Activated gamma-delta T cell (primary cell): ENCODE measurements around the gene CDC5L.

Source experiments
- DNase-seq: peaks from one replicate; lab custom pipeline; 2025; lab: John Stamatoyannopoulos, UW

CDC5L gene

DNA sequence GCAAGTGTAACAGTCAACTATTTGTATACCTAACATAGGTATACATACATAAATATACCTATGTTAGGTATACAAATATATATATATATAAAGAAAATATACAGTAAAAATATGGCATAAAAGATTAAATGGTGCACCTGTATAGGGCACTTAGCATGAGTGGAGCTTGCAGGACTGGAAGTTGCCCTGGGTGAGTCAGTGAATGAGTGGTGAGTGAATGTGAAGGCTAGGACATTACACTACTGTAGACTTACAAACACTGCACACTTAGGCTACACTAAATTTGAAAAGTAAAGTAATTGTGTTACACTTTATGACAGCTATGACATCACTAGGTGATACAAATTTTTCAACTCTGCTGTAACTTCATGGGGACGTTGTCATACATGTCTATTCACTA lies 65.6 kb downstream of the CDC5L start:
- no peak for DNase-seq

DNA sequence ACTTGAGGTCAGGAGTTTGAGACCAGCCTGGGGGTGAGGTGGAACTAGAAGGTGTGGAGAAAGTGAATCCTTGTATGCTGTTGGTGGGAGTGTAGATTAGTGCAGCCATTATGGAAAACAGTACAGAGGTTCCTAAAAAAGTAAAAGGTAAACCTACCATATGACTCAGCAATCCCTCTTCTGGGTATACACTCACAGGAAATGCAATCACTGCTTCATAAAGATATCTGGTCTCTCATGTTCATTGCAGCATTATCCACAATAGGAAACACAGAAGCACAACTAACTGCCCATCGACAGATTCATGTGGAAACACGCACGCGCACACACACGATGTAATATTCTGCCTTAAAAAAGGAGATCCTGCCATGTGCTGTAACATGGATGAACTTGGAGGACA lies 66.7 kb downstream of the CDC5L start:
- DNase-seq: no peak

DNA sequence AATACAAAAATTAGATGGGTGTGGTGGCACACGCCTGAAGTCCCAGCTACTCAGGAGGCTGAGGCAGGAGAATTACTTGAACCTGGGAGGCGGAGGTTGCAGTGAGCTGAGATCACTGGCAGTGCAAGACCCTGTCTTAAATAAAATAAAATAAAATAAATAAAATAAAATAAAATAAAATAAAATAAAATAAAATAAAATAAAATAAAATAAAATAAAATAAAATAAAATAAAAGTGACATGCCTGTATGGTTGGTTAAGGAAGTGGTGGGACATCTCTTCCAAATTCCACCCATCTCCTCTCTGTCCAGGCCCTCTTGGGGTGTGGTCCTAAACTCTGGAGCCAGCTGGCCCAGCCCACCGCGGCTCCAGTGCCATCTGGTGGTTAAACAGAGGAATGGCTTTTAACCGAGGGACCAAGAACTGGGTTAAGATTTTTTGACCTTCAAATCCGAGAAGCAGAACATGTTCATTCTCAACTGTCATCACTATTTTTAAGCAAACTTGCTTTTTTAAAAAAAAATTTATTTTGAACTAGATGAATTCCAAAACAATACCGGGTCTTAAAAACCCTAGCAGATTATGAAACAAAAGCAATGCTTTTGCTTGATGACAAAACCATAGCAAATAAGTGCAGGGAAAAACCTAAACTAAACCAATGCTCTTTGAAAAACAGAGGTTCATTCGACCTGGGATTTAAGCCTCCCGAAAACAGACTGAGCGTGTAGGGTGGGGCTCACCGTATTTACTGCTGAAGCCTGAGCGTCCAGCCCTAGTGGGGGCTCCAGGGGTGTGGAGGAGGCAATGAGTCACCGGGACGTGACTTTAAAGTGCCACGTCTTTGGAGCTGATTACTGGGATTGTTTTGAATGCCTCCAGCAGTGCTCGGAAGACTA lies 68.8 kb downstream of the CDC5L start:
- DNase-seq: no peak

DNA sequence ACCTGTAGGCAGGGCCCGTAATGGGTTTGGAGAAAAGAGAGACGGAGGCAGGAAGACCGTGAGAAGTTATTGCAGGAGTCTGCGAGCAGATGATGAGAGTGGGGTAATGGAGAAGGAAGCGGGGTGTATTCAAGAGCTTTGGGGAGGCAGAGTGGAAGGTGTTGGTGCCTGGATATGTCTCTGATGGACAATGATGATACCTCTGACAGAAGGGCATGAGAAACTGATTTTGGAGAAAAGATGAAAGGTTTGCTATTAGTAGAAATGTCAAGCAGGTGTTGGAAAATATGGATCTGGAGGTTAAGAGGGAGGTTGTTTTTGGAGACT lies 69.4 kb downstream of the CDC5L start:
- DNase-seq: no peak

DNA sequence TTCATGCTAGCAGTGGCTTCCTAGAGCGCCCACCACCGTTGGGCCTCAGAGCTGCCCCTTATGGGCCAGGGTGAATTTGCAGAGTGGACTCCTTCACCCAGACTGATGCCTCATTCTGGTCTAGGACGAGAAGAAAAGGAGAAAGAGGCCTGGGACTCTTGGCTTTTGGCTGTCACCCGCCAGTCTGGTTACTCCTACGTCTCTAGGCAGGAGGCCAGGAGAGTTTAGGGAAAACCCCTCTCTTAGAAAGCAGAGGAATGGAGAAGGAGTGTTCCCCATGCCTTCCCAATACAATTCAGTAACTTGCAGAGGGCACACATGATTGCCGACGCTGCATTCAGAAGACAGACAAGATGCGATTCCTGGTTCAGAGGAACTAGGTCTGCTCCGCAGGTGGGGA lies 70.1 kb downstream of the CDC5L start:
- no peak for DNase-seq

DNA sequence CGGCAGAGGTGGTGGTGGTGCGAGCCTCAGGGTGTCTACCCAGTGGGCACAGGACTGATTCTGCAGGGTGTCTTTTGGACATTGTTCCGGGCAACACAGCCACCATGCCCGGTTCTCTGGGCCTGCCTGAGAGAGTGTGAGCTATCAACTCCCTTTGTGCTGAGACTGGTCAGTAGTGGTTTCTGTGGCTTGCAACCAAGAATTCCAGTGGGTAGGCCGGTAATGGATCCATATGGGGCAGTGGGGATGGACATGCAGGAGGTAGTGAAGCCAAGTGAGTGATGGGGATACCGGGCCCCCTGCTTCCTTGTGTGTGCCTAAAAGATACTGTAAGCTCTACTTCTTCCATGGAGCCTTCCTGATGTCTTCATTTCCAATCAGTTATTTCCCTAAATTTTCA lies 71.0 kb downstream of the CDC5L start:
- no peak for DNase-seq

DNA sequence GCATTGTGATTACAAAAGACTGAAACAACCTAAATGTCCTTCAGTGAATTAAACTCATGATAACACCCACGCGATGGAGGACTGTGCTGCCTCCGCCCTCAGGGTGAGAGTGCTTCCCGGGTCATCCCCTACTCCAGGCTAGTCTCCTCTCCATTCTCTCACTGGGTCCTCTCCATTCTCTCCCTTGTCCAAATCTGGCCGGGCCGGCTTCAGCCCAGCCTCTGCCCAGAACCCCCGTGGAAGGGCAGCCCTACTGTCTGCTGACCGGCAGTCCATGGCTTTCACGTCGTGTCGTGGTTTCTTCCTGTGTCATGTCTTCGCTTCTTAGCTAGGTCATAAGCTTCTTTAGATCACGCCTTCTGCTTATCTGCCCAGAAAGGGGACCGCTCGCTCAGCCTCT lies 74.8 kb downstream of the CDC5L start:
- no peak for DNase-seq

DNA sequence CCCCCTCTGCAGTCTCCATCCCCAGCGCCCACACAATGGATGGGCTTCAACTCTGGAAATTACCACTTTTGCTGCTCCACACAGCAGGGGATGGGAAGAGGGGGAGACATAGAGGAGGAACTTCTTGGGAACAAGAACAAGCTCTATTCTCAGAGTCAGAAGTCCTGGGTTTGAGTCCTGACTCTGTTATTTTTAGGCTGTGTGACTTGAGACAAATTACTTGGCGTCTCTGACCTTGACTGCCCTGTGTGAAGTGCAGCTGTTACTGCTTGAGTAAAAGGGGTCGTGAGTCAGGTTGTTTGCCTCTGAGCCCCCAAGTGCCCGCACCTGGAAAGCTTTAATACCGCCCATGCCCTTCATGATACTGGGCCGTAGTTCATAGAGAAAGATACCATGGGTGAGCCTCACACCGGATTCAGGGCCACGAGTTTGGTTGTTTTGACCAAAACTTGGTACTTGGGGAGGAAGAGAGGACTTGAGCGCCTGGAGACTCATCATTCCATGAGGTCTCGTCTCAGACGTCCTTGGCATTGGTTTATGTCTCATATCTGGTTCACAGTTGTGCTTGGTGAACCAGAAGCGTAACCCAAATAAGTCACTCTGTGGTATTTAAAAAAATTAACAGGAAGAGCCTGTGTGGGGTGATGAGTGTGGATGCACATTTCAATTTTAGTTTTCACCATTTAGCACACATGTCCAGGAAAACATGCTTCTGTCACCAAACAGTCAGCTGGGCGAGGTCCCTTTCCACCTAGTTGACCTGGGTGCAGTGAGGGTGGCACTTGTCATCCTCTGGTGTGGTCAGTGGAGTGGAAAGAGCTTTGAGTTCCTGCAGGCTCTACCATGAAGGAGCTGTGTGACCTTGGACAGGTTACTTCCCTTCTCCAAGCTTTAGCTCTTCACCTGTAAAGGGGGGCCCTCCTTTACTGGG lies 75.6 kb downstream of the CDC5L start:
- no peak for DNase-seq

DNA sequence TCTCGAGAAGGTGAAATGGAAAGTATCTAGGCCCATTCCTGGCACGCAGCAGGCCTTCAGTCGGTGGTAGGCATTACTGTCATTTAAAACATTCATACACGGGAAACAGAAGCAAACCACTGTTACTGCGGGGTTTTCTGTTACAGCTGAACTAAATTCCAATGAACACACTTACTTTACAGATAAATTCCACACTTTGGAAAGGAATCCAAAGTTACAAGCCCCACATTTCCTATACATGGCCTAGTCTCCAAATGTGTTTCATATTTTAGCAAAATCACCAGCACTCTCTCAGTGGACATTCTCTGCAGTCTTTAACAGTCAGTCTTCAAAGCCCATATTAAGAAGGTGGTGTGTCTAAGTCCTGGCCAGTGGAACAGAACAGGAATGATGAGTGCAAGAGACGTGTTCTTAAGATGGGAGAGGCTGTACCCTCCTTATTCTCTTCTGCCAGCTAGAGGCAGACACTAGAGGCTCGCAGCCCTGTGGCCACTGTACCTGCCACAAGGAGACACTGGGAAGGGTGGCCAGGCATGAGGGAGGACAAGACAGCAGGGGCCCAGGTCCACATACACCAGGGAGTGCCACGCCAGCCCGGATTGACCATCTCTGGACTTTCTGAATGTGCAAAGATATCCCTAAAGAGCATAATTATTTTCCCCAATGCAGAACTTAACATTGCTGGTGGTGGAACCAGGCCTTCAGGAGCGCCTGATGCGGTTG lies 76.4 kb downstream of the CDC5L start:
- no peak for DNase-seq

DNA sequence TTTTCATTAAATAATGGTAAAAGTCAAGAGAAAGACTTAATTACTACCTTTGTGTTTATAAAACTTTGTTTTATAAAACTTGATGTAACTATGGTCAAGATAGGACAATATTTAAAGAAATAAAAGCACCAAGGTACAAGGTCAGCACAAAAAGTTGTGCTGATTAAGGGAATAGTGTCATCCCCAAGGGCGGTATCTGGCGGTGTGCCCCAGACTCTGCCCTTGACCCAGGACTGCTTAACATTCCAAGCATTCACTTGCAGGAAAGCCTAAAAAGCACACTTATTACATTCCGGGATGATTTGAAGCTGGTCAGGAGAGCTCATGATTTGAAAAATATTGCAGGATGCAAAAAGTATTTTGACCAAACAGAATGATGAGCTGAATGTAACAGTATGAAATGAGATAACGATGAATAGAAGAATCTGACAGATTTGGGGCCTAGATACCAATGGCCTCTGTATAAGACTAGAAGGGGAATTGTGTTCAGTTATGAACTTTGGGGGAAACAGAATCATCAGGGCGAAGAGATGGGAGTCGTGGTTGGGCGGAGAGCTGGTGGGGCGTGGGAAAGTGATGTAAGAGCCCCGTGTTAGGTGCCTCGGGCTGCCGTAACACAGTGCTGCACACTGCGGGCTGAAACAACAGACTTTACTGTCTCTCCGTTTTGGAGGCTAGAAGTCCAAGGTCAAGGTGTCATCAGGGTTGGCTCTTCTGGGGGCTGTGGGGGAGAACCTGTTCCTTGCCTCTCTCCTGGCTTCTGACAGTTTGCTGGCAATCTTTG lies 77.2 kb downstream of the CDC5L start:
- no peak for DNase-seq

DNA sequence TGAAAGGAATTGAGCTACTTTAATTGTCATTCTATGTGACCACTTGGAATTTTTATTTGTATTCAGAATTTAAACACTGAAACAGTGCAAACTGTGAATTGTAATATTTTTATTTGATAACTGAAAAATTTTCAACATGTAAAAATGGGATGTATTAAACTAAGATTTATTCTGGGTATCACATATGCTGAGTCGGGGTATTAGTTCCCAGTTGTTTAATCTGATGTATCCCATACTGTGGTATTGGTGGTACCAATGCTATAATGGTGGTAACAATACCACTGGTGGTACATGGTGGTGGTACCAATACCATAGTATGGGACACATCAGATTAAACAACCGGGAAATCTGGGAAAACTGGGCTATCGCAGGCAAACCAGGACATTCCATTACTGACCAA lies 79.4 kb downstream of the CDC5L start:
- no peak for DNase-seq

DNA sequence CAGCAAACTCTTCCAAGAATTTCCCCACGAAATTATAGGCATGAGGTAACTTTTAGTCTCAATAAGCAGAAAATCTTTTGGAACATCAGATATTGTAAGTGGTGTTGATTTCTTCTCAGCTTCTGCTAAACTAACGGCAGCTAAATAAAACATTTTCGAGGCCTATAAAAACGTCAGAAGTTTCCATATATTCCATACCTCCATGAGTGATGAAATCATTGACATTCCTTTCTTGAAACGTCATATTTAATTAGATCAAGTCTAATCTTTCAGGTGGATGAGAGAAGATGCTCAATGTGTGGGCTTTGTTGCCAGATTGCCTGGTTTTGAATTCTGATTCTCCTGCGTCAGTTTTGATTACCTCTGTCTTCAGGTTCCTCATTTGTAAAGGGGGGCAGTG lies 81.3 kb downstream of the CDC5L start:
- DNase-seq: no peak

DNA sequence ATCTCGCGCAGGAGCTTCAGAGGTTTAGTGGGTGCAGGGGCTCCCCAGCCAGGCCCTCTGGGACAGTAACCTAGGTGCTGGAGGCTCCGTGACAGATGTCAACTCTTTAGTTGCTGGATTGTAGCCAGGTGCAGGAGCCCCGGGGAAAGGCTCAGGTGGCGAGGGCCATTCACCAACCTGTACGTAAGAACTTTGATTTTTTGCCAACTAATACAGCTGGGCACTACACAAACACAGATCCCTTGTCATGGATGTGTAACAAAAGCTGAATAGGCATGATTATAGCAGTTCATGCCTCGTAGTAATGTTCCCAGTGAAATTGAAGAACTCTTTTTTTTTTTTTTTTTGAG lies 82.6 kb downstream of the CDC5L start:
- no peak for DNase-seq

DNA sequence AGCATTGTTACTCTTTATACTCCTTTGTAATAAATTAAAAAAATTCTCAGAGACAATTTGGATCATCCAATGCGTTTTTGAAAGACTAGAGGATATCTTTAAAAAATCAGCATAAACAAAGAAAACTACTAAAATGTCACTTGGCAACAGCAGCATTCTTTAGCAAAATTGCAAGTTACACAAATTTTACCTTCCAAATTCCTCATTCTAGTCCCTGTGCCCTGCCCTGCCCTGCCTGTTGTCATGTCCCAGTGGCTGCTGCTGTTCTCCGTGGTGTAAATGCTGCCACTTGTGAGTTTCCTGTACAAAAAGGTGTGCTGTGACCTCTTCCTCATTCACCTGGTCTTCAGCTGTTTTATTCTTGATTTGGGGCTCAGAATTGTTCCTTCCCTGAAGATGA lies 83.2 kb downstream of the CDC5L start:
- no peak for DNase-seq

DNA sequence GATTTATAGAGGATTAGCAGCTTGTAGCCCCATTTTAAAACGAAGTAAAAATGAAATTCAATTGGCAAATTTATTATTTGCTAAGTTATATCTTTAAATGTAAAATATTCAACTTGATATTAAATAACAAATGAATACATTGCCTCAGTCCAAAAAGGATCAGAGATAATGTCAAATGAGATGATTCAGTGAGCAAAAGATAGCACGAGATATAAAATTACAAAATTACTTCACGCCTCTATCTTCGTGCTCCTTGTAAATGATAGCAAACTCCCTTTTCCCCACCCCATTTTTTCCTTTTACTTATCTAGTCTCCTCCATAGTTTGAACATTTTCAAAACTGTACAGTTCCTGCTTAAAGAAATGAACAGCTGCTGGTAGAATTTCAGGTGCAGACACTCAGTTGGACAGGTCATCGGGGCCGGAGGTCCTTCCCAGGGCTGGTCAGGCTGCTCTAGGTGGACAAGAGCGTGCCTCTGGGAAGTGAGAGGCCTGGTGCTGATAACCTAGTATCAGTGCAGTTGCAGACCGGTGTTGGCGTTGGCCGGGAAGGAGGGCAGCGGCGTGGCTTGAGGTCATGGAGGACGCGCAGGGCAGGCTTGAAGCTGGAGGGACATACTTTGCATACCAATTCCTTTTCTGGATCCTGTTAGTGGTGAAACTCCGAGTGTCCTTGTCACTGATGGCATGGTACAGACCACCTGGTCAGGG lies 83.9 kb downstream of the CDC5L start:
- no peak for DNase-seq

DNA sequence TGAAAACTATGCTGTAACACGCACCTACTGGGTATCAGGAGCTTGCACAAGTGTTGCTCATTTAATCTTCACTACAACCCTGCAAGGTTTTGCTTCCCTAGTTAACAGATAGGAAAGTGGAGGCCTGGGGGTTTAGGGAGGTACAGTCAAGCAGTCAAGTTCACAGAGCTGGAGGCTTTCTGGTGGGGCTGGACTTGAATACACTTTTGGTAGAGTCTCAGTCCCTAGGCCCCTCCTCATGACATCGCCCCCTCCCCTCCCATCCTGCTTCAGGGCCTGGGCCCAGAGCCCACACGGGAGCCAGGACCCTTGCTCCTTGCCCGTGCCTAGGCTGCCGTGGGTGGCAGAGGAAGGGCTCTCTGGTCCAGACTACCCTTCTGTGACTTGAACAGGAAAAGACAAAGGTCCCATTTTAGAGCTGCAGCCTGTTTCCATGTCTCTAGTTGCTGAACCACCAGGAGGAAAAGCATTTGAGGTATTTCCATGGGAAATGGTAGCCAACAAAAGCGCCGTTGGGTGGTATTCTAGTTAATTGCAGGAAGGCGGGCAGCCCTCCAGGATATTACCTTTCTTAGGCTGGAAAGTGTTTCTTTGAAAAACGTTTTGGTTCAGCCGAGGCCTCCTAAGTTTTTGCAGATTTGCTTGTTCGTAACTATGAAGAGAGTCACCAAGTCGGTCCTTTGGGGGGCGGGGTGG lies 84.9 kb downstream of the CDC5L start:
- DNase-seq: no peak

DNA sequence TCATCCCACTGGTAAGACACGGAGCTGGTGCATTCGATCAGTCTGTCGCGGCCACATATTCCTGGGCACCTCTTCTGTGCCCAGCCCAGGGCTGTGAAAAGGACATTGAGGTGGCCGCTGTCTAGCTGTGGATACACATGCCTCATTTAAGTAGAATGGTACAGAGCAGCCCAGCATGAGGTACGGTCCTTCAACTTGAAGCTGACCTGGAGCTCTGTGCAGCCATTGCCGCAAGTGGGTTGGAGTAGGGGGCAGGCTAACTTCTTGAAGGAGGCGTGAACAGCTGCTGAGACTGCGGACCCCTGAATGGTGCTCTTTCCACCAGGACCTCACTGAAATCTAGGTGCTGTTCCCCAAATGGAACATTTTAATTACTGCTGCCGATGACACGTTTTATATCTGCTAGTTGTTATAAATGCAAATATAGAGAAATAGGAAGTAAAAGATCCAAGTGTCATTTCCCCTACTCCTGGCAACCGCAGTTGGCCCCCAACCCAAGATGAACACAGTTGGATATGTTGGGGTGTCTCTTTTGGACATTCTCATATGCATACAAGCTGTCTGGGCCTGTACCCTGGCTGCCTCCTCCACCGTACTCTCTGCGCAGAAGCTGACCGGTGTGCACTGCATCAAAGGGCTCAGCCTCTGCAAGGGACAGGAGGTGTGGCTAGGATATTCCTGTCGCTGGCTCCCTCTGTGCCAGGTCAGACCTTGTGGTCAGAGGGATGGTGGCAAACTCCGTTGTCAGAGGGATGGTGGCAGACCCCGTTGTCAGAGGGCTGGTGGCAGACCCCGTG lies 86.1 kb downstream of the CDC5L start:
- DNase-seq: no peak

DNA sequence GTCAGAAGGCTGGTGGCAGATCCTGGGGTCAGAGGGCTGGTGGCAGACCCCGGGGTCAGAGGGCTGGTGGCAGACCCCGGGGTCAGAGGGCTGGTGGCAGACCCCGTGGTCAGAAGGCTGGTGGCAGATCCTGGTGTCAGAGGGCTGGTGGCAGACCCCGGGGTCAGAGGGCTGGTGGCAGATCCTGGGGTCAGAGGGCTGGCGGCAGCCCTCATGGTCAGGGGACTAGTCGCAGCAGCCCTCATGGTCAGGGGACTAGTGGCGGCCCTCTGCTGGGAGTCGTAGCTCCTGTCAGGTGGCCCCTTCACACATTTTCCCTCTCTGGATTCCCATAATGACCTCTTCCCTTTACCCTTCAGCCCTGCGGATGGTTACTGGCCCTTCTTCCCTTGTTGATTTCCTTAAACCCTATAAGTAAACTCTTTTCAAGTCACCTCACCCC lies 86.7 kb downstream of the CDC5L start:
- DNase-seq: no peak

DNA sequence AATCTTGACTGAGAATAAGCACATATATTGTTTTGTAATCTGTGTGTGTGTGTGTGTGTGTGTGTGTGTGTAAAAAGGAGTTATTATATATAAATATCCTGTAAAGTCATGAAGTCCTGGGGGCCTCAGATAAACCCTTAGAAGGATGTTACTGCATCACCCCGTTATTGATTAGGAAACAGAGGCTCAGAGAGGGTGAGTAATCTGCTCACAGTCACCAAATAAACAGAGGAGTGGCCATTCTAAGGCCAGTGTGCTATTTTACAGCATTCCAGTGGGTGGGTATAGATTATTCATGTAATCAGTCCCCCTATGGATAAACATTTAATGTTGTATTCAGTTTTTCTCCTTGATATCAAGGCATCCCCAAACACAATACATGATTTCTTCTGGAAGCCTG lies 87.1 kb downstream of the CDC5L start:
- no peak for DNase-seq

DNA sequence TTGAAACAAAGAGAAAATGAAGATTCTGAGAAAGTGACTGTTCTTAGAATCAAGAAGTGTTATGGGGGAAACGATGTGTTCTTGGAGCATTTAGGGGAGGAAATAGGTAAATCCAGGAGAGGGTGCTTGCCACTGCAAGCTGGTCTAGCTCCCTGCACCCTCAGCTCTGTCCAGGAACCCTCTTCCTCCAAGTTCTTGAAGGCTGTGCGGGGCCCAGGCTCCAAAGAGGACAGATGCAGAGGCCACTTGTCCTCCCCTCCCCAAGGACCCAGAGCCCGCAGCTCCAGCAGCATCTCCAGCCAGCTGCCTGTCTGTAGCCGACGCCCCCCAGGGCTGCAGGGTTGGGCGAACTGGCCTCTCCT lies 87.9 kb downstream of the CDC5L start:
- DNase-seq: no peak
